Duodenal mucosa (tissue), 2 donors: Measurements from ENCODE around the gene OBSCN.
A peak's percentile ranks its signal among the peaks of the same experiment; 100 is the strongest.

Source experiments
- H3K27ac ChIP-seq: one replicate; pipeline ENCODE4 v1.7.0; 2013; ENCODE audit warnings: low read depth, low read length
- H3K27me3 ChIP-seq, 2 donors: one replicate each; pipeline ENCODE4 v1.7.0; 2013; ENCODE audit warnings: low read length in 2 of 2, control low read depth in 1 of 2; ENCODE audit not compliant: insufficient read depth in 2 of 2, control insufficient read depth in 1 of 2
- H3K36me3 ChIP-seq, 2 donors: one replicate each; pipeline ENCODE4 v1.7.0; 2013; ENCODE audit warnings: low read length in 2 of 2, control low read depth in 1 of 2; ENCODE audit not compliant: insufficient read depth in 2 of 2, control insufficient read depth in 1 of 2
- H3K4me1 ChIP-seq, 2 donors: one replicate each; pipeline ENCODE4 v1.7.0; 2013; ENCODE audit warnings: low read length in 2 of 2, control low read depth in 1 of 2; ENCODE audit not compliant: insufficient read depth in 2 of 2, control insufficient read depth in 1 of 2
- H3K4me3 ChIP-seq, 2 donors: one replicate each; pipeline ENCODE4 v1.7.0; 2013; ENCODE audit warnings: low read length in 2 of 2, low read depth in 1 of 2
- H3K9ac ChIP-seq, 2 donors: one replicate each; pipeline ENCODE4 v1.7.0; 2013; ENCODE audit warnings: low read length in 2 of 2, low read depth in 1 of 2
- H3K9me3 ChIP-seq, 2 donors: one replicate each; pipeline ENCODE4 v1.7.0; 2013; ENCODE audit warnings: low read length in 2 of 2, control low read depth in 1 of 2; ENCODE audit not compliant: control insufficient read depth in 1 of 2

Gene OBSCN

DNA sequence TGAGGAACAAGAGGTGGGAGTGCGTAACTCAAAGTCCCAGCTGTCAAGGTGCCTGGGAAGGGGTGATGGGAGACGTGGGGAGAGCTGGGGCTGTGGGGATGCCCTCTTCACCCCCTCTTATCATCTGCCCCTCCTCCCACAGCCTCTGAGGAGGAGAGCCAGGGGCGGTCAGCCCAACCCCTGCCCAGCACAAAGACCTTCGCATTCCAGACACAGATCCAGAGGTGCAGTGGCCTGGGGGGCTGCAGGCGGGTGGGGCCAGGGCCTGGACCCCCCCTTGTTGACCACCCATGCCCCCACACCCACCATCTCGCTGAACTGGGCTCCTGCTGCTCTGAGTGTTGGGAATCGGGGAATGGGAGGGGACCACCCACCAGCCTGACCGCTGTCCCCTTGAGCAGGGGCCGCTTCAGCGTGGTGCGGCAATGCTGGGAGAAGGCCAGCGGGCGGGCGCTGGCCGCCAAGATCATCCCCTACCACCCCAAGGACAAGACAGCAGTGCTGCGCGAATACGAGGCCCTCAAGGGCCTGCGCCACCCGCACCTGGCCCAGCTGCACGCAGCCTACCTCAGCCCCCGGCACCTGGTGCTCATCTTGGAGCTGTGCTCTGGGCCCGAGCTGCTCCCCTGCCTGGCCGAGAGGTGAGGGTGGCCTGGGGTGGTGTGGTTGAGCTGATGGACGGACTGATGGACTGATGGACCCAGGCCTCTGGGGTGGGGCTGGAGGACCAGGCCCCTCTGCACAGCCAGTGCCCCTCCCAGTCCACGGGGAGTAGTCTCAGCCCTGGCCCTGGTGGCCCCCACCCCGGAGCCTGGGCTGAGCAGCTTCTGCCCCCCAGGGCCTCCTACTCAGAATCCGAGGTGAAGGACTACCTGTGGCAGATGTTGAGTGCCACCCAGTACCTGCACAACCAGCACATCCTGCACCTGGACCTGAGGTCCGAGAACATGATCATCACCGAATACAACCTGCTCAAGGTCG lies 169.1 kb downstream of the OBSCN start:
- Histone ChIP-seq H3K27me3 (peaks cover 6 to 13% of the 10 kb centered on the region in 2 donors), H3K4me1 (peaks cover 0 to 19% of the 10 kb centered on the region in 2 donors), H3K36me3 (no peaks in the 10 kb centered on the region), H3K27ac (no peak overlapping the region), H3K9ac (no peak overlapping the region), H3K4me3 (no peak overlapping the region), H3K9me3 (no peaks in the 10 kb centered on the region)

- Histone ChIP-seq H3K9me3 (no peaks in the 10 kb centered on the region), H3K27ac (no peak overlapping the region), H3K27me3 (peaks cover 6 to 13% of the 10 kb centered on the region in 2 donors), H3K4me1 (peaks cover 0 to 13% of the 10 kb centered on the region in 2 donors), H3K36me3 (no peaks in the 10 kb centered on the region), H3K9ac (no peak overlapping the region), H3K4me3 (peak overlapping the region; percentile 22 to 59)
These were observed 169.8 kb downstream of the OBSCN start for GRCh38 chr1:228377664-228378089.

DNA sequence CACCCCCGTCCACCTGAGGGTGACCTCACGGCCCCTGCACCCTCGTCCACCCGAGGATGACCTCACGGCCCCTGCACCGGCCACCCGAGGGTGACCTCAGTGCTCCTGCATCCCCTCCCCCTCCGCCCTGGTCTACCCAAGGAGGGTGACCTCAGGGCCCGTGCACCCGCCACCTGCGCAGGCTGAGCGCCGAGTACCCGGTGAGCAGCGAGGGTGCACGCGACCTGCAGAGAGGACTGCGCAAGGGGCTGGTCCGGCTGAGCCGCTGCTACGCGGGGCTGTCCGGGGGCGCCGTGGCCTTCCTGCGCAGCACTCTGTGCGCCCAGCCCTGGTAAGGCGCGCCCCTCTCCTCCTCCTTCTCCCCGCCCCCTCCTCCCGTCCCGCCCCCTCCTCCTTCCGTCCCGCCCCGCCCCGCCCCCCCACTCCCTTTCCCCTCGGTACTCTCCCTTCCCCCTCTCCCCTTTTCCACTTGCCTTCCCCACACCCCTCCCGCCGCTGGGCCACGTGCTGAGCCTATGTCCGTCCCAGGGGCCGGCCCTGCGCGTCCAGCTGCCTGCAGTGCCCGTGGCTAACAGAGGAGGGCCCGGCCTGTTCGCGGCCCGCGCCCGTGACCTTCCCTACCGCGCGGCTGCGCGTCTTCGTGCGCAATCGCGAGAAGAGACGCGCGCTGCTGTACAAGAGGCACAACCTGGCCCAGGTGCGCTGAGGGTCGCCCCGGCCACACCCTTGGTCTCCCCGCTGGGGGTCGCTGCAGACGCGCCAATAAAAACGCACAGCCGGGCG lies 170.4 kb downstream of the OBSCN start:
- peaks cover 6 to 13% of the 10 kb centered on the region in 2 donors for H3K27me3 ChIP-seq
- H3K4me1 ChIP-seq, result peaks cover 0 to 13% of the 10 kb centered on the region in 2 donors
- H3K27ac ChIP-seq, result no peak overlapping the region
- H3K9me3 ChIP-seq, result no peaks in the 10 kb centered on the region
- no peaks in the 10 kb centered on the region for H3K36me3 ChIP-seq
- H3K9ac ChIP-seq, result no peak overlapping the region
- H3K4me3 ChIP-seq, result peak overlapping the region; percentile 71 to 72

GRCh38 chr1:228378873-228379460 lies 171.1 kb downstream of the OBSCN start:
- Histone ChIP-seq H3K27ac (no peak overlapping the region), H3K9me3 (no peaks in the 10 kb centered on the region), H3K9ac (no peak overlapping the region)

GRCh38 chr1:228379666-228380065 lies 171.8 kb downstream of the OBSCN start:
- H3K9me3 ChIP-seq, result no peaks in the 10 kb centered on the region
- no peak overlapping the region for H3K27ac ChIP-seq
- H3K36me3 ChIP-seq, result no peaks in the 10 kb centered on the region
- H3K4me3 ChIP-seq, result peak overlapping the region in 1 of 2 donors; percentile 71
- peaks cover 6 to 13% of the 10 kb centered on the region in 2 donors for H3K27me3 ChIP-seq
- no peak overlapping the region for H3K9ac ChIP-seq
- H3K4me1 ChIP-seq, result peaks cover 0 to 13% of the 10 kb centered on the region in 2 donors

More at GRCh38 chr1:228378873-228379460, 171.1 kb downstream of the OBSCN start:
- peaks cover 6 to 13% of the 10 kb centered on the region in 2 donors for H3K27me3 ChIP-seq
- H3K36me3 ChIP-seq, result no peaks in the 10 kb centered on the region
- peak overlapping the region; percentile 71 to 72 for H3K4me3 ChIP-seq
- H3K4me1 ChIP-seq, result peaks cover 0 to 13% of the 10 kb centered on the region in 2 donors

- peaks cover 0 to 13% of the 10 kb centered on the region in 2 donors for H3K4me1 ChIP-seq
- H3K4me3 ChIP-seq, result no peak overlapping the region
- no peak overlapping the region for H3K9ac ChIP-seq
- no peaks in the 10 kb centered on the region for H3K36me3 ChIP-seq
- H3K27me3 ChIP-seq, result peaks cover 6 to 13% of the 10 kb centered on the region in 2 donors
- no peaks in the 10 kb centered on the region for H3K9me3 ChIP-seq
- H3K27ac ChIP-seq, result no peak overlapping the region
These were observed 173.5 kb downstream of the OBSCN start for GRCh38 chr1:228381356-228381755.

GRCh38 chr1:228383773-228384172 lies 175.9 kb downstream of the OBSCN start:
- Histone ChIP-seq H3K9ac (no peak overlapping the region), H3K27me3 (peaks cover 6 to 13% of the 10 kb centered on the region in 2 donors), H3K4me3 (no peak overlapping the region), H3K4me1 (peaks cover 0 to 7% of the 10 kb centered on the region in 2 donors), H3K36me3 (no peaks in the 10 kb centered on the region), H3K9me3 (no peaks in the 10 kb centered on the region), H3K27ac (no peak overlapping the region)

- H3K4me3 ChIP-seq, result no peak overlapping the region
- no peaks in the 10 kb centered on the region for H3K4me1 ChIP-seq
- no peak overlapping the region for H3K9ac ChIP-seq
- H3K27me3 ChIP-seq, result peaks cover 0 to under 1% of the 10 kb centered on the region in 2 donors
- no peaks in the 10 kb centered on the region for H3K36me3 ChIP-seq
- H3K9me3 ChIP-seq, result no peaks in the 10 kb centered on the region
- no peak overlapping the region for H3K27ac ChIP-seq
These were observed 177.4 kb downstream of the OBSCN start for GRCh38 chr1:228385232-228385631.

- Histone ChIP-seq H3K27me3 (no peaks in the 10 kb centered on the region), H3K9me3 (no peaks in the 10 kb centered on the region), H3K27ac (no peak overlapping the region), H3K36me3 (peaks cover 0 to 3% of the 10 kb centered on the region in 2 donors), H3K4me1 (no peaks in the 10 kb centered on the region), H3K4me3 (no peak overlapping the region), H3K9ac (no peak overlapping the region)
These were observed 179.5 kb downstream of the OBSCN start for GRCh38 chr1:228387321-228387720.
